ENCODE results near the gene MRAS. TPM values are rescaled to one million over a fixed set of nuclear protein-coding genes. Genes with fewer than 3 reads are reported as not detected.

Gene MRAS
- polyA plus RNA-seq, 1 donor (not counting 4 experiments of a cell fraction or from before 2014, with no cell fraction given), result 7.7 TPM

DNA sequence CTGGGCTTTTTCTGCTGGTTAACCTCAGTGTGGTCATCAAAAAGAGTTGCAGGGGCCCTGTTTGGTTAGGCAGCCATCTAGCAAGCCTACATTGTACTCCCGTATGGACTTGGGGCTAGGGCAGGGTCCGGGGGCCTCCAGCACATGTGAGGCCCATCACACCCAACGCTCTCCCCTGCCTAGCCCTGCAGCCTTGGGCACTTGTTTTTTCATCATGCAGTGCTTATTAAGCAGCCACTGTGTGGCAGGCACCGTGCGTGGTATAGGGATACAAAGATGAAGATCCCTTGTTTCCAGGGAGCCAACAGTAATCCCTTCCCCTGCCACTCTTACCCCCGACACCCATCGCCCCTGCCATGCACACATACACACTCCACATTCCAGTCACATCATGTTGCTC is 14.2 kb downstream of the MRAS start:
- Histone ChIP-seq H3K27me3 (ENCODE audit: control insufficient read depth, extremely low read depth, insufficient read depth, low read length) (peaks cover 4% of the 10 kb centered on the region), H3K9me1 (ENCODE audit: control insufficient read depth, extremely low read depth, insufficient read depth, low read length) (no peaks in the 10 kb centered on the region), H3K4me3 (ENCODE audit: control insufficient read depth in 2 of 3, extremely low read depth in 1 of 3, insufficient read depth in 2 of 3, low read depth in 1 of 3, low read length in 3 of 3) (no peak overlapping the region), H2AFZ (ENCODE audit: control insufficient read depth, low read length) (no peak overlapping the region), H3K4me1 (ENCODE audit: control insufficient read depth, extremely low read depth, insufficient read depth, low read length) (no peaks in the 10 kb centered on the region), H3K4me2 (ENCODE audit: control insufficient read depth, extremely low read depth, insufficient read depth, low read depth, low read length) (no peak overlapping the region), H4K20me1 (ENCODE audit: control insufficient read depth, extremely low read depth, insufficient read depth, low read length) (no peaks in the 10 kb centered on the region), H3K27ac (ENCODE audit: control insufficient read depth, insufficient read depth, low read length) (no peak overlapping the region), H3K9ac (ENCODE audit: control insufficient read depth, extremely low read depth, insufficient read depth, low read length) (no peak overlapping the region), H3K9me3 (ENCODE audit: control insufficient read depth, low read depth, low read length) (no peaks in the 10 kb centered on the region), H3K79me2 (ENCODE audit: control insufficient read depth, insufficient read depth, low read length) (no peaks in the 10 kb centered on the region), H3K36me3 (ENCODE audit: control insufficient read depth in 2 of 2, extremely low read depth in 1 of 2, insufficient read depth in 2 of 2, low read length in 2 of 2) (no peaks in the 10 kb centered on the region)
- no peak for DNase-seq (ENCODE audit: low read depth, low spot score)
- dilution Hi-C loops (cut with MboI; ENCODE audit: extremely low pct_ligation_motif_present, low sequenced_read_pairs), result no loop called here
- FAIRE-seq, result no peak
- TF ChIP-seq EZH2 (IDR thresholded peaks at IDR 0.05; ENCODE audit: low read length), result no peak
- TF ChIP-seq, protein P1, sequence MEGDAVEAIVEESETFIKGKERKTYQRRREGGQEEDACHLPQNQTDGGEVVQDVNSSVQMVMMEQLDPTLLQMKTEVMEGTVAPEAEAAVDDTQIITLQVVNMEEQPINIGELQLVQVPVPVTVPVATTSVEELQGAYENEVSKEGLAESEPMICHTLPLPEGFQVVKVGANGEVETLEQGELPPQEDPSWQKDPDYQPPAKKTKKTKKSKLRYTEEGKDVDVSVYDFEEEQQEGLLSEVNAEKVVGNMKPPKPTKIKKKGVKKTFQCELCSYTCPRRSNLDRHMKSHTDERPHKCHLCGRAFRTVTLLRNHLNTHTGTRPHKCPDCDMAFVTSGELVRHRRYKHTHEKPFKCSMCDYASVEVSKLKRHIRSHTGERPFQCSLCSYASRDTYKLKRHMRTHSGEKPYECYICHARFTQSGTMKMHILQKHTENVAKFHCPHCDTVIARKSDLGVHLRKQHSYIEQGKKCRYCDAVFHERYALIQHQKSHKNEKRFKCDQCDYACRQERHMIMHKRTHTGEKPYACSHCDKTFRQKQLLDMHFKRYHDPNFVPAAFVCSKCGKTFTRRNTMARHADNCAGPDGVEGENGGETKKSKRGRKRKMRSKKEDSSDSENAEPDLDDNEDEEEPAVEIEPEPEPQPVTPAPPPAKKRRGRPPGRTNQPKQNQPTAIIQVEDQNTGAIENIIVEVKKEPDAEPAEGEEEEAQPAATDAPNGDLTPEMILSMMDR (optimal IDR thresholded peaks at IDR 0.05 in 1 of 3, IDR thresholded peaks at IDR 0.05 in 1 of 3, conservative IDR thresholded peaks at IDR 0.05 in 1 of 3; ENCODE audit: extremely low read depth in 1 of 3, insufficient read depth in 2 of 3, low read length in 3 of 3), result no peak

DNA sequence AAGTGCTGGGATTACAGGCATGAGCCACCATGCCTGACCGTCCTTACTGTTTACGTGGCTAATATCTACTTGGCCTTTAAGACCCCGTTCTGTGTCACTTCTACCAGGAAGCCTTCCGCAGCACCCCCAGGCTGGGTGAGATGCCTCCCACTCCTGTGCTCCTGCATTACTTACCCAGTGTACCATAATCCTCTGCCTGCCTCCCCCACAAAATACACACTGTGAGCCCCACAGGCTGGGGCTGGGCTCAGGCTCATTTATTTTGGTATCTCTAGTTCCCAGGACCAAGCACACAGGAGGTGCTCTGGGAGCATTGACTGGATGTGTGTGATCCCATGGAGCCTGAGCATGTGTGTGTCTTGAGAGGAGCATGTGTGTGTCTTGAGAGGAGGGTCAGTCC is 14.9 kb downstream of the MRAS start:
- H4K20me1 ChIP-seq (ENCODE audit: control insufficient read depth, extremely low read depth, insufficient read depth, low read length), result no peaks in the 10 kb centered on the region
- DNase-seq (ENCODE audit: low read depth, low spot score) (no peak), FAIRE-seq (no peak)
- no peak overlapping the region for H3K4me2 ChIP-seq (ENCODE audit: control insufficient read depth, extremely low read depth, insufficient read depth, low read depth, low read length)
- H3K36me3 ChIP-seq (ENCODE audit: control insufficient read depth in 2 of 2, extremely low read depth in 1 of 2, insufficient read depth in 2 of 2, low read length in 2 of 2), result no peaks in the 10 kb centered on the region
- H3K79me2 ChIP-seq (ENCODE audit: control insufficient read depth, insufficient read depth, low read length), result no peaks in the 10 kb centered on the region
- H3K9me1 ChIP-seq (ENCODE audit: control insufficient read depth, extremely low read depth, insufficient read depth, low read length), result no peaks in the 10 kb centered on the region
- no peak overlapping the region for H3K4me3 ChIP-seq (ENCODE audit: control insufficient read depth in 2 of 3, extremely low read depth in 1 of 3, insufficient read depth in 2 of 3, low read depth in 1 of 3, low read length in 3 of 3)
- H3K27ac ChIP-seq (ENCODE audit: control insufficient read depth, insufficient read depth, low read length), result no peak overlapping the region
- H2AFZ ChIP-seq (ENCODE audit: control insufficient read depth, low read length), result no peak overlapping the region
- H3K9me3 ChIP-seq (ENCODE audit: control insufficient read depth, low read depth, low read length), result no peaks in the 10 kb centered on the region
- dilution Hi-C loops (cut with MboI; ENCODE audit: extremely low pct_ligation_motif_present, low sequenced_read_pairs), result no loop called here
- H3K9ac ChIP-seq (ENCODE audit: control insufficient read depth, extremely low read depth, insufficient read depth, low read length), result no peak overlapping the region
- peaks cover 4% of the 10 kb centered on the region for H3K27me3 ChIP-seq (ENCODE audit: control insufficient read depth, extremely low read depth, insufficient read depth, low read length)
- no peaks in the 10 kb centered on the region for H3K4me1 ChIP-seq (ENCODE audit: control insufficient read depth, extremely low read depth, insufficient read depth, low read length)
- TF ChIP-seq, protein P1 (optimal IDR thresholded peaks at IDR 0.05 in 1 of 3, IDR thresholded peaks at IDR 0.05 in 1 of 3, conservative IDR thresholded peaks at IDR 0.05 in 1 of 3; ENCODE audit: extremely low read depth in 1 of 3, insufficient read depth in 2 of 3, low read length in 3 of 3), result no peak
- no peak for TF ChIP-seq EZH2 (IDR thresholded peaks at IDR 0.05; ENCODE audit: low read length)
